ENCODE measurements around the gene GJB1. TPM values are rescaled to one million over a fixed set of nuclear protein-coding genes. Genes with fewer than 3 reads are reported as not detected.
"Not testable (repeated sequence)": the region's sequence is repeated elsewhere in the genome, so short reads cannot be mapped to it uniquely, and the experiment has no call there.

The GJB1 gene
- polyA plus RNA-seq, 6 donors from 2014 or later, result not detected

DNA sequence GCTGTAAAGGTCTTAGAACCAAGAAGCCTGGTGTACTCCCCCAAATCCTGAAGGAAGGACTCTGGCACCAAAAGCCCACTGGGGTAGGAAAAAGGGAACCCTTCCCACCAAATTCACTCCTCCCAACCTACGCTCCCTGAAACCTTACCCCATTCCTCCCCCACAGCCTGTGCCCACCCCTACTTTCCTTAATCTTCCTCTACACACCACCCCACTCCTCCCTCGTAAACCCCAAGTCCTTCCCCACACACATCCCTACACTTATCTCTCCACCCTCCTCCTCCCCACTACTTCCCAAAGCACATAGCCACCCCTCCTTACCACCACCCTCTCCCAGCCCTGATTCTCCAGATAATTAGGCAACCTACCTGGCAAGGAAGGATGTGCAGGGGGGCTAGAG is 29.2 kb downstream of the GJB1 start:
- H3K27ac Mint-ChIP-seq, result no peak overlapping the region
- H3K36me3 Mint-ChIP-seq, result peaks cover 0 to 10% of the 10 kb centered on the region in 2 donors
- DNase-seq (no peak), ATAC-seq (ENCODE audit: low read depth in 2 of 2) (no peak)
- peaks cover 18 to 27% (median 26%) of the 10 kb centered on the region in 3 donors for H3K4me1 Mint-ChIP-seq
- peaks cover 0 to 1% (median 0%) of the 10 kb centered on the region in 7 donors for H3K9me3 Mint-ChIP-seq
- peak overlapping the region in 6 of 8 donors; percentile 27 to 65 (median 56) for H3K4me3 Mint-ChIP-seq
- H3K27me3 Mint-ChIP-seq, result no peaks in the 10 kb centered on the region

DNA sequence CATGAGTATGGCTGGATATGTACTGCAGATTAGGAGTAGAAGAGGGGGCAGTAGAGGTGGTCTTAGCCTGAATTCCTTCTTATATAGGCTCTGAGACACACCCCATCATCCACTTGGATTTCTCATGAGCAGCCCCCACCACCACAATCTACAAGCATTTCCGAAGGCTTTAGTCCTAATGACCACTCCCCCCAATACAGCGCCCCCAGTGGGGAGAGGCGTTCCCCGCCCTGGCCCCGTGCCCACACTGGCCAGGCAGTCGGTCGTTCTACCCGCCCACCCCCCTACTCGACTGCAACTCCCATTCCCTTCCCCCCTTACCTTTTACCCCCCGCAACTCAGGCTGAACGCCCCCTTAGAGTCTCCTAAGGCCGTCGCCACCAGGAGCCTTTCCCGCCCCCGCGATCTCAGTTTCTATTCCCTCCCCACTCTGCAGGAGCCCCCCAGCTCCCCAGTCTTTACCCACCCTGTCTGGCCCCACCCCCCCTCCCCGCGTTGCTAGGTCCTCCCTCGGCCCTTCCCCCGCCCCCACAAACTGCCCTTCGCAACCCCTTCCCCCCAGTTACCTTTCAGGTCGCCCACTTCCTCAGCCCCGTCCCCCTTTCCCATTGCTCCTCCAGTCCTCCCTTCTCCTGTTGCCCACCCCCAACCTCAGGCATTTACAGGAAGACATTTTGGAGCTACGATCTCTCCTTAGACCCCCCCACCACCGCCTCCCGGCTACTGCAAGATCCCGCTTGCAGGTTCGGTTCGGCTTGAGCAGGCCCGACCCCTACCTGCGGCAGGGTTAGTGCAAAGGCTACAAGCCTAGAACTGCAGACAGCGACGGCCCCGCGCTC is 30.4 kb downstream of the GJB1 start:
- Mint-ChIP-seq H3K36me3 (peaks cover 0 to 7% of the 10 kb centered on the region in 2 donors), H3K4me1 (peaks cover 18 to 27% (median 26%) of the 10 kb centered on the region in 3 donors), H3K4me3 (peak overlapping the region; percentile 81 to 96 (median 95)), H3K27me3 (no peaks in the 10 kb centered on the region), H3K27ac (peak overlapping the region in 5 of 6 donors; percentile 61 to 97 (median 86)), H3K9me3 (peaks cover 0 to 1% (median 0%) of the 10 kb centered on the region in 7 donors)
- ATAC-seq (ENCODE audit: low read depth in 2 of 2) (no peak), DNase-seq (peak; percentile 20)

- Mint-ChIP-seq H3K4me3 (peak within 1 kb of the TSS; percentile 81 to 96 (median 95)), H3K27ac (peak within 1 kb of the TSS; percentile 82 to 98 (median 94)), H3K27me3 (no peaks in the 10 kb centered on the region), H3K4me1 (peaks cover 18 to 27% (median 26%) of the 10 kb centered on the region in 3 donors), H3K9me3 (peaks cover 0 to 1% (median 0%) of the 10 kb centered on the region in 7 donors), H3K36me3 (peaks cover 0 to 7% of the 10 kb centered on the region in 2 donors)
- ATAC-seq (ENCODE audit: low read depth in 2 of 2), result peak; percentile 83
- peak; percentile 79 for DNase-seq
Observed at GRCh38 chrX:71254092-71254963, 31.3 kb downstream of the GJB1 start, which contains the start of gene ZMYM3. TSS of gene ZMYM3 (minus strand) at chrX:71254140. CDS start at chrX:71253255, 885 bp downstream.

- ATAC-seq (ENCODE audit: low read depth in 2 of 2), result no peak
- no peak for DNase-seq
- Mint-ChIP-seq H3K4me1 (peaks cover 14 to 26% (median 24%) of the 10 kb centered on the region in 3 donors), H3K36me3 (no peaks in the 10 kb centered on the region), H3K27me3 (no peaks in the 10 kb centered on the region), H3K4me3 (peak overlapping the region in 4 of 8 donors; percentile 81 to 96 (median 95)), H3K9me3 (peaks cover 0 to 1% (median 0%) of the 10 kb centered on the region in 7 donors), H3K27ac (peak overlapping the region in 1 of 6 donors; percentile 97)
Observed at GRCh38 chrX:71256051-71256450, 33.0 kb downstream of the GJB1 start.

DNA sequence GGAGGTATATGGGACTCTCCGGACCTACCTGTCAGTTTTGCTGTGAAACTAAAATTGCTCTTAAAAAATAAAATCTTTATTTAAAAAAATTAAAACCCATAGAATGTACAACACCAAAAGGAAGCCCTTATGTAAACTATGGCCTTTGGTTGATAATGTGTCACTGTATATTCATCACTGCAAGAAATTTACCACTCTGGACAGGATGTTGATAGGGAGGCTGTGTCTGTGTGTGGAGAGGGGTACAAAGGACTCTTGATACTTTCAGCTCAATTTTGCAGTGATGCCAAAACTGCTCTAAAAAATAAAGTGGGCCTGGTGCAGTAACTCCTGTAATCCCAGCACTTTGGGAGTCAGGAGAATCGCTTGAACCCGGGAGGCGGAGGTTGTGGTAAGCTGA is 33.8 kb downstream of the GJB1 start:
- peaks cover 14 to 21% (median 21%) of the 10 kb centered on the region in 3 donors for H3K4me1 Mint-ChIP-seq
- H3K36me3 Mint-ChIP-seq, result no peaks in the 10 kb centered on the region
- peaks cover 0 to 1% (median 0%) of the 10 kb centered on the region in 7 donors for H3K9me3 Mint-ChIP-seq
- no peak for DNase-seq
- no peak overlapping the region for H3K27ac Mint-ChIP-seq
- ATAC-seq (ENCODE audit: low read depth in 2 of 2), result no peak
- no peaks in the 10 kb centered on the region for H3K27me3 Mint-ChIP-seq
- H3K4me3 Mint-ChIP-seq, result no peak overlapping the region

DNA sequence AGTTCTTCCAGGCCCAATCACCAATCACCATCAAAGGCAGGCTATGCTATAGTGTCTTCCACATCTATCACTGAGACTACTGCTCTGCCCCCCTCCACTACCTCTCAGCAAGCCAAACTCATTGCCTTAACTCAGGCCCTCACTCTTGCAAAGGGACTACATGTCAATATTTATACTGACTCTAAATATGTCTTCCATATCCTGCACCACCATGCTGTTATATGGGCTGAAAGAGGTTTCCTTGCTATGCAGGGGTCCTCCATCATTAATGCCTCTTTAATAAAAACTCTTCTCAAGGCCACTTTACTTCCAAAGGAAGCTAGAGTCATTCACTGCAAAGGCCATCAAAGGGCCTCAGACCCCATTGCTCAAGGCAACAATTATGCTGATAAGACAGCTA is 45.6 kb downstream of the GJB1 start:
- not testable (repeated sequence) for H3K27ac Mint-ChIP-seq; H3K9me3 Mint-ChIP-seq; H3K36me3 Mint-ChIP-seq; ATAC-seq (ENCODE audit: low read depth in 2 of 2); H3K4me1 Mint-ChIP-seq; DNase-seq; H3K27me3 Mint-ChIP-seq; H3K4me3 Mint-ChIP-seq

DNA sequence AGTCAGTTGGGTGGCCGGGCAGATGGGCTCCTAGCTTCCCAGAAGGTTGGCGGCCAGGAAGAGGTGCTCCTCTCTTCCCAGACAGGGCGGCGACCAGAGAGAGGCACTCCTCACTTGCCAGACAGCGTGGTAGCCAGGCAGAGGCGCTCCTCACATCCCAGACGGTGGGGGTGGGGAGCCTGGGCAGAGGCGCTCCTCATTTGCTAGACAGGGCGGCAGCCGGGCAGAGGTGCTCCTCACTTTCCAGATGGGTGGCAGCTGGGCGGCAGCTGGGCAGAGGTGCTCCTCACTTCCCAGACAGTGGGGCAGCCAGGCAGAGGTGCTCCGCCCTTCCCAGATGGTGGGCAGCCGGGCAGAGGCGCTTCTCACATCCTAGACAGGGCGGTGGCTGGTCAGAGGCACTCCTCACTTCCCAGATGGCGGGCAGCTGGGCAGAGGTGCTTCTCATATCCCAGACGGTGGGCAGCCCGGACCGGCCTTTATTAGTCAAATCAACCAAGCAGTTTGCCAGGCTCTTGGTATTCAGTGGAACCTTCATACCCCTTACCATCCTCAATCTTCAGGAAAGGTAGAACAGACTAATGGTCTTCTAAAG is 46.9 kb downstream of the GJB1 start:
- H3K9me3 Mint-ChIP-seq, result peaks cover 0 to 6% (median 0%) of the 10 kb centered on the region in 7 donors
- DNase-seq (no peak), ATAC-seq (ENCODE audit: low read depth in 2 of 2) (no peak)
- H3K27me3 Mint-ChIP-seq, result no peaks in the 10 kb centered on the region
- no peak overlapping the region for H3K4me3 Mint-ChIP-seq
- H3K36me3 Mint-ChIP-seq, result no peaks in the 10 kb centered on the region
- H3K27ac Mint-ChIP-seq, result no peak overlapping the region
- H3K4me1 Mint-ChIP-seq, result peaks cover 0 to 7% (median 0%) of the 10 kb centered on the region in 3 donors

DNA sequence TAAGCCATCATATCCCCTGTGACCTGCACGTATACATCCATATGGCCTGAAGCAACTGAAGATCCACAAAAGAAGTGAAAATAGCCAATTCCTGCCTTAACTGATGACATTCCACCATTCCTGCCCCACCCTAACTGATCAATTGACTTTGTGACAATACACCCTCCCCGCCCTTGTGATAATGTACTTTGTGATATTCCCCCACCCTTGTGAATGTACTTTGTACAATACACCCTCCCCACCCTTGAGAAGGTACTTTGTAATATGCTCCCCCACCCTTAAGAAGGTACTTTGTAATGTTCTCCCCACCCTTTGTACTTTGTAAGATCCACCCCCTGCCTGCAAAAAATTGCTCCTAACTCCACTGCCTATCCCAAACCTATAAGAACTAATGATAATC is 49.3 kb downstream of the GJB1 start:
- H3K9me3 Mint-ChIP-seq; H3K4me3 Mint-ChIP-seq; H3K27me3 Mint-ChIP-seq; ATAC-seq (ENCODE audit: low read depth in 2 of 2); H3K4me1 Mint-ChIP-seq; H3K36me3 Mint-ChIP-seq; DNase-seq: not testable (repeated sequence)
- peak overlapping the region in 1 of 6 donors; percentile 36 for H3K27ac Mint-ChIP-seq

Other genes with a start within 250 kb of the GJB1 start
- gene SNX12, start 154.9 kb upstream of the GJB1 start, polyA plus RNA-seq (ENCODE audit: low read depth in 6 of 6), result 1 to 10 TPM in 5 of 6 donors, under 1 TPM in 1; 0.86 to 7.6 (median 3.3) TPM
- gene FOXO4, start 127.4 kb upstream of the GJB1 start, polyA plus RNA-seq (ENCODE audit: low read depth in 6 of 6), result 1 to 10 TPM; 1.1 to 3.7 (median 2.2) TPM
- gene CXorf65, start 116.5 kb upstream of the GJB1 start, polyA plus RNA-seq (ENCODE audit: low read depth in 6 of 6), result 1 to 10 TPM in 5 of 6 donors, under 1 TPM in 1; 0.46 to 6.2 (median 2.0) TPM
- 1,000 to 10,000 TPM in 1 of 6 donors, 100 to 1,000 TPM in 5; 789 to 1,133 (median 826) TPM for gene IL2RG, start 111.6 kb upstream of the GJB1 start, polyA plus RNA-seq (ENCODE audit: low read depth in 6 of 6)
- gene MED12, start 104.6 kb upstream of the GJB1 start, polyA plus RNA-seq (ENCODE audit: low read depth in 6 of 6), result 10 to 100 TPM in 2 of 6 donors, 1 to 10 TPM in 4; 7.2 to 20.3 (median 9.0) TPM
- gene NLGN3, start 78.4 kb upstream of the GJB1 start, polyA plus RNA-seq (ENCODE audit: low read depth in 6 of 6), result under 1 TPM in 2 of 6 donors, not detected in 4; 0.09 to 0.35 TPM
- gene ZMYM3, start 30.9 kb downstream of the GJB1 start, polyA plus RNA-seq (ENCODE audit: low read depth in 6 of 6), result 10 to 100 TPM in 1 of 6 donors, 1 to 10 TPM in 5; 5.8 to 10.0 (median 7.8) TPM
- 100 to 1,000 TPM; 174 to 227 (median 183) TPM for gene NONO, start 60.4 kb downstream of the GJB1 start, polyA plus RNA-seq (ENCODE audit: low read depth in 6 of 6)
- gene ITGB1BP2, start 78.5 kb downstream of the GJB1 start, polyA plus RNA-seq (ENCODE audit: low read depth in 6 of 6), result not detected
- 10 to 100 TPM in 1 of 6 donors, 1 to 10 TPM in 5; 6.2 to 14.3 (median 7.1) TPM for gene TAF1, start 143.1 kb downstream of the GJB1 start, polyA plus RNA-seq (ENCODE audit: low read depth in 6 of 6)

All from naive B cell (primary cell).